Left lung (tissue), 10 donors: ENCODE results near the gene NFAT5. TPM values are rescaled to one million over a fixed set of nuclear protein-coding genes. Genes with fewer than 3 reads are reported as not detected.

ENCODE experiments used
- ATAC-seq: fragments of 200-7000 bp; cut with Tn5 transposase; one replicate; pipeline ENCODE4 v1.9.1; 2020; ENCODE audit warnings: moderate library complexity
- DNase-seq, 4 donors: peaks; one replicate each; pipeline ENCODE4 v3.0.0-alpha.2; 2013 to 2020
- H3K27ac ChIP-seq, 2 donors: fragments of 200-600 bp; sonication (generic) in 1 of 2; one replicate each; pipeline versions ENCODE4 v1.5.0 to v1.8.0; 2020 to 2021
- H3K27me3 ChIP-seq, 2 donors: fragments of 200-600 bp; sonication (generic) in 1 of 2; one replicate each; pipeline versions ENCODE4 v1.5.0 to v1.8.0; 2020 to 2021
- H3K36me3 ChIP-seq, 2 donors: fragments of 200-600 bp; sonication (generic) in 1 of 2; one replicate each; pipeline versions ENCODE4 v1.5.0 to v1.8.0; 2020 to 2021
- H3K4me1 ChIP-seq, 2 donors: fragments of 200-600 bp; one replicate each; pipeline ENCODE4 v1.8.0; 2021
- H3K4me3 ChIP-seq, 2 donors: fragments of 200-600 bp; sonication (generic) in 1 of 2; one replicate each; pipeline versions ENCODE4 v1.5.0 to v1.8.0; 2020 to 2021; ENCODE audit warnings: mild to moderate bottlenecking in 1 of 2
- H3K9me3 ChIP-seq, 2 donors: fragments of 200-600 bp; sonication (generic) in 1 of 2; one replicate each; pipeline versions ENCODE4 v1.5.0 to v1.8.0; 2020 to 2021
- intact Hi-C, 2 donors: fragments of 100-400 bp; cut with DNase I; formaldehyde crosslinking; loops; one replicate each; pipeline versions ENCODE4 v1.11.2 to v1.14.2; 2022
- polyA plus RNA-seq, 6 donors: library from polyadenylated mRNA; unstranded; fragments of 120-200 nt; gene quantifications; one replicate each; pipeline ENCODE4 v1.2.1, GENCODE V29; 2013; ENCODE audit not compliant: insufficient read length in 6 of 6
- total RNA-seq, 2 donors: library from RNA; stranded (reverse); fragmentation: NEBNext Ultra II Directional; extraction: Animal tissue kit (Norgen Biotek cat#: 25700); gene quantifications; one replicate each; pipeline ENCODE4 v1.2.1, GENCODE V29; 2021
- TF ChIP-seq, protein P1 (sequence below), 2 donors: fragments of 200-600 bp; sonication (generic) in 1 of 2; IDR thresholded peaks; one replicate each; pipeline versions ENCODE4 v1.5.0 to v1.8.0; 2021; ENCODE audit warnings: antibody characterized with exemption in 2 of 2
- donor health status: DM: no; HTN: yes; CAD: no.
- donor health status: DM: no; HTN: no; CAD: no.

NFAT5 gene
- total and polyA plus RNA-seq, 8 donors = 44.8 to 66.0 (median 57.9) TPM

DNA sequence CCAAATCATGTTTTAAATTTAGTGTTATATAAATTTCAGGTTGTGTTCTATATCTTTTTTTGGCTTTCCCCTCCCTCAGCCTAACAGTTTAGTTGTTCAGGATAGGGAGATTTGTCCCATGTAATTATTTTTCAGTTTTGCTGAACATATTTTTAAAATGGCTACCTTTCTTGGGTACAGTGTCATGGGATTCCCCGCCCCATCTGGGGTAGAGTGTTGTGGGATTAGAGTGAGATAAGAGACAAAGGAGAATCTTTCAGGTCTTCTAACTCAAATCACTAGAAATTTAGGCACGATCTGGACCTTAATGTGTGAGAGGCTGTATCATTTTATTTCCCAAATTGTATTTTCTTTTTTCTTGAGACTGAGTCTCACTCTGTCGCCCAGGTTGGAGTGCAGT, 24.8 kb downstream of the NFAT5 start:
- Histone ChIP-seq H3K9me3 (no peaks in the 10 kb centered on the region), H3K27ac (no peak overlapping the region), H3K36me3 (no peaks in the 10 kb centered on the region), H3K27me3 (no peaks in the 10 kb centered on the region), H3K4me3 (no peak overlapping the region), H3K4me1 (peaks cover 4 to 23% of the 10 kb centered on the region in 2 donors)
- TF ChIP-seq, protein P1, sequence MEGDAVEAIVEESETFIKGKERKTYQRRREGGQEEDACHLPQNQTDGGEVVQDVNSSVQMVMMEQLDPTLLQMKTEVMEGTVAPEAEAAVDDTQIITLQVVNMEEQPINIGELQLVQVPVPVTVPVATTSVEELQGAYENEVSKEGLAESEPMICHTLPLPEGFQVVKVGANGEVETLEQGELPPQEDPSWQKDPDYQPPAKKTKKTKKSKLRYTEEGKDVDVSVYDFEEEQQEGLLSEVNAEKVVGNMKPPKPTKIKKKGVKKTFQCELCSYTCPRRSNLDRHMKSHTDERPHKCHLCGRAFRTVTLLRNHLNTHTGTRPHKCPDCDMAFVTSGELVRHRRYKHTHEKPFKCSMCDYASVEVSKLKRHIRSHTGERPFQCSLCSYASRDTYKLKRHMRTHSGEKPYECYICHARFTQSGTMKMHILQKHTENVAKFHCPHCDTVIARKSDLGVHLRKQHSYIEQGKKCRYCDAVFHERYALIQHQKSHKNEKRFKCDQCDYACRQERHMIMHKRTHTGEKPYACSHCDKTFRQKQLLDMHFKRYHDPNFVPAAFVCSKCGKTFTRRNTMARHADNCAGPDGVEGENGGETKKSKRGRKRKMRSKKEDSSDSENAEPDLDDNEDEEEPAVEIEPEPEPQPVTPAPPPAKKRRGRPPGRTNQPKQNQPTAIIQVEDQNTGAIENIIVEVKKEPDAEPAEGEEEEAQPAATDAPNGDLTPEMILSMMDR (IDR thresholded peaks at IDR 0.05) = no peak
- DNase-seq (no peak), ATAC-seq (no peak)
- intact Hi-C loops = no loop called here

DNA sequence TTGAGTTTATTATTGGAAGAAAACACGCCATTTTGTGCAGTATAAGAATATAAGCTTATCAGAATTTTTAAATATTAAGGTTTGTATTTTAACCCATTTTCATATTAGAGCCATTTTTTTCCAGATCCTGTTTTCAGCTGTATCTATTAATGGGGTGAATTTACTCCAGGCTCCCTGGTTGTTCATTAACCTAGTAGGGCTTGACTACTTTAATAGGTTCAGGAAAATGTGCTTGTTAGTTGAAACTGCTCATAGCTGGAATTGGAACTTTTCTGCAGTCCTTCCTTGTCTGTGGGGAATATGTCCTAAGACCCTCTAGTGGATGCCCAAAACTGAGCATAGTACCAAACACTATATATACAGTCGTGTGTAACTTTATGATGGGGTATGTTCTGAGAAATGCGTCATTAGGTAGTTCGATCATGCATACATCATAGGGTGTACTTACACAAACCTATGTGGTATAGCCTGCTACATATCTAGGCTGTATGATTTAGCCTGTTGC, 28.0 kb downstream of the NFAT5 start:
- no peak overlapping the region for H3K27ac ChIP-seq
- intact Hi-C loops = no loop called here
- DNase-seq = no peak
- H3K4me3 ChIP-seq = no peak overlapping the region
- no peaks in the 10 kb centered on the region for H3K27me3 ChIP-seq
- no peak for ATAC-seq
- H3K9me3 ChIP-seq = no peaks in the 10 kb centered on the region
- H3K36me3 ChIP-seq = no peaks in the 10 kb centered on the region
- H3K4me1 ChIP-seq = peaks cover 0 to 35% of the 10 kb centered on the region in 2 donors
- TF ChIP-seq, protein P1 (IDR thresholded peaks at IDR 0.05) = no peak

DNA sequence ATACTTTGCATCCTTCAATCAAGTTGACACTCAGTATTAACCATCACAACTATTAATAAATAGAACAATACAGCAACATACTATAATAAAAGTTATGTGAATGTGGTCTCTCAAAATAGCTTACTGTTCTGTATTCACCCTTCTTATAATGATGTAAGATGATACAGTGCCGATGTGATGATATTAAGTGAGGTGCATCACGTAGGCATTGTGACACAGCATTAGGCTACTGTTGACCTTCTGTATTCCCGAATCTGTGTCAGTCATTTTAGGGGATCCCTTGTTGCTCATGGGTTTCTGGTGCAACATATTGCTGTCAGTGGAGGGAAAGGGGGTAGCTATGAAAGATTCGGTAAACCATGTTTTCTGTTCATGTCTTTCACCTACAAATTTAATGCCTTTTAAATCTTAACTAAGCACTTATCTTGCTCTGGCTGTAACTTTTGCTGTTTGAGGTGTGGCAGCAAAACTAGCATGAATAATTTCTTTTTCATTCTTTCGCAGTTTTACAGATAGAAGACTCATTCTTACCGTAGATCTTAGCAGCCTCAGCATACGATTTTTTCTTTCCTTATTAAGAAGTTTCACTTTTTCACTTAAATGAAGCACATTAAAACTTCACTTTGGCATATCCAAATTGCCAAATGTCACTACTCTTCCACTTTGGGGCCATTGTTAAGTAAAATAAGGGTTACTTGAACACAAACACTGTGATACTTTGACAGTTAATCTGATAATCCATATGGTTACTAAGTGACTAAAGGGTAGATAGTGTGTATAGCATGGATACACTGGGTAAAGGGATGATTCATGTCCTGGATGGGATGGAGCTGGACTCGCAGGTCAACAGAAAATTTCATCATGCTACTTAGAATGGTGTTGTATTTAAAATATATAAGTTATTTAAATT, 29.6 kb downstream of the NFAT5 start:
- Histone ChIP-seq H3K4me1 (peaks cover 0 to 44% of the 10 kb centered on the region in 2 donors), H3K36me3 (no peaks in the 10 kb centered on the region), H3K27ac (no peak overlapping the region), H3K9me3 (no peaks in the 10 kb centered on the region), H3K4me3 (no peak overlapping the region), H3K27me3 (no peaks in the 10 kb centered on the region)
- no peak for ATAC-seq
- no peak for DNase-seq
- intact Hi-C loops = no loop called here
- TF ChIP-seq, protein P1 (IDR thresholded peaks at IDR 0.05) = no peak

DNA sequence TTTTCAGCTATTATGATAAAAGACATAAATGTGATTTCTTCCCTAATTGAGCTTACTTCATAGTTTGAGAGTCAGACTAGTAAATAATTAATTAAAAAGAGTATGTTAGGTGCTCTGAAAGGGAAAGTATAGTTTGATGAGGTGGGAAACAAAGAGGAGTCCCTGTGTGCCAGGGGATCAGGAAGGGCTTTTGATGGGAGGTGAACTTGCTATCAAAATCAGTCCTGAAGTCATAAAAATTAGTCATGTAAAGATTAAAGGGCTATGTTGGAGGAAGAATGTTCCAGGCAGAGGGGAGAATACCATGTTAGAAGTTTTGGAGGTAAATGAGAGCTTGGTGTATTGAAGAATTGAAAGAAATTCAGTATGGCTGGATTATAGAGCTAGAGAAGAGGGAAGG, 31.0 kb downstream of the NFAT5 start:
- DNase-seq (no peak), ATAC-seq (no peak)
- Histone ChIP-seq H3K36me3 (no peaks in the 10 kb centered on the region), H3K4me3 (no peak overlapping the region), H3K27me3 (no peaks in the 10 kb centered on the region), H3K27ac (no peak overlapping the region), H3K4me1 (peaks cover 0 to 43% of the 10 kb centered on the region in 2 donors), H3K9me3 (no peaks in the 10 kb centered on the region)
- TF ChIP-seq, protein P1 (IDR thresholded peaks at IDR 0.05) = no peak
- intact Hi-C loops = no loop called here

DNA sequence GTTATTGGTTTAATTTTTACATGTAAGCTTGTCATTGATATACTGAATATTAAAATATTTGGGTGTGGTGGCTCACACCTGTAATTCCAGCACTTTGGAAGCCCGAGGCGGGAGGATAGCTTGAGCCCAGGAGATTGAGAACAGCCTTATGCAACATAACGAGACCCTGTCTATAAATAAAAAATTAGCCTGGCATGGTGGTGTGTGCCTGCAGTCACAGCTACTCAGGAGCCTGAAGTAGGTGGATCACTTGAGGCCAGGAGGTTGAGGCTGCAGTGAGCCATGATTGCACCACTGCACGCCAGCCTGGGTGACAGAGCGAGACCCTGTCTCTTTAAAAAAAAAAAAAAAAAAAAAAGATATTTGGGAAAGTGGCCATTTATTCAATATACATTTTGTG, 32.3 kb downstream of the NFAT5 start:
- H3K27me3 ChIP-seq = no peaks in the 10 kb centered on the region
- H3K4me3 ChIP-seq = no peak overlapping the region
- ATAC-seq (no peak), DNase-seq (no peak)
- no peak overlapping the region for H3K27ac ChIP-seq
- peaks cover 0 to 43% of the 10 kb centered on the region in 2 donors for H3K4me1 ChIP-seq
- H3K9me3 ChIP-seq = no peaks in the 10 kb centered on the region
- TF ChIP-seq, protein P1 (IDR thresholded peaks at IDR 0.05) = no peak
- H3K36me3 ChIP-seq = no peaks in the 10 kb centered on the region
- intact Hi-C loops = no loop called here
